Hepatocyte (in vitro differentiated cells): Measurements from ENCODE around the gene FBXO3.

Experiments
- CTCF ChIP-seq: fragments of 200-600 bp; sonication (generic); IDR thresholded peaks from 2 replicates; pipeline ENCODE4 v1.5.1; 2016; ENCODE audit warnings: antibody characterized with exemption, mild to moderate bottlenecking; ENCODE audit not compliant: poor library complexity
- EZH2 ChIP-seq: fragments of 200-600 bp; sonication (generic); IDR thresholded peaks from 2 replicates; pipeline ENCODE4 v1.6.1; 2016; ENCODE audit warnings: antibody characterized with exemption, mild to moderate bottlenecking, borderline replicate concordance
- EZH2phosphoT487 ChIP-seq: fragments of 200-600 bp; sonication (generic); IDR thresholded peaks from one replicate; pipeline ENCODE4 v1.6.1; 2018; ENCODE audit warnings: antibody characterized with exemption, mild to moderate bottlenecking, low read depth, moderate library complexity; ENCODE audit not compliant: unreplicated experiment, severe bottlenecking

- TF ChIP-seq CTCF (no peak), EZH2 (no peak), EZH2phosphoT487 (no peak)
These were observed 51.6 kb downstream of the FBXO3 start for GRCh38 chr11:33722590-33723234.
